HepG2 (cell line): ENCODE measurements around the gene MYADML2. TPM values are rescaled to one million over a fixed set of nuclear protein-coding genes. Genes with fewer than 3 reads are reported as not detected.
A peak's percentile ranks its signal among the peaks of the same experiment; 100 is the strongest.

ENCODE experiments used
- ATF6 ChIP-seq: sonication (generic); formaldehyde crosslinking; conservative IDR thresholded peaks from 2 replicates; pipeline ENCODE4 v1.4.0; 2020; ENCODE audit warnings: missing genetic modification reagents
- HNRNPK ChIP-seq: fragments of 200-400 bp; formaldehyde crosslinking; IDR thresholded peaks from 2 replicates; pipeline ENCODE4 v1.6.1; 2018; ENCODE audit warnings: low read length, low read depth, moderate library complexity, mild to moderate bottlenecking; ENCODE audit not compliant: poor library complexity, severe bottlenecking
- LRRFIP1 ChIP-seq: sonication (generic); formaldehyde crosslinking; conservative IDR thresholded peaks from 2 replicates; pipeline ENCODE4 v1.4.0; 2020; ENCODE audit warnings: missing genetic modification reagents
- NFIB ChIP-seq: sonication (generic); formaldehyde crosslinking; IDR thresholded peaks from 2 replicates; pipeline ENCODE4 v1.9.0; 2021; ENCODE audit warnings: missing genetic modification reagents, mild to moderate bottlenecking, borderline replicate concordance
- RAD51 ChIP-seq: fragments of 450-650 bp; IDR thresholded peaks from 2 replicates; pipeline ENCODE4 v1.6.1; 2016; ENCODE audit warnings: borderline replicate concordance
- RFX3 ChIP-seq: IDR thresholded peaks from 2 replicates; pipeline ENCODE4 v1.6.1; 2016; ENCODE audit warnings: missing biosample characterization, missing genetic modification reagents
- SOX6 ChIP-seq, 2 experiments: fragments of 450-650 bp in 1 of 2; sonication (generic) in 1 of 2; formaldehyde crosslinking in 1 of 2; IDR thresholded peaks; 2 replicates each; pipeline versions ENCODE4 v1.4.0 to v1.6.1; 2017 to 2020; ENCODE audit warnings: antibody characterized with exemption in 1 of 2, mild to moderate bottlenecking in 1 of 2, missing genetic modification reagents in 1 of 2
- TGIF2 ChIP-seq: IDR thresholded peaks from 2 replicates; pipeline ENCODE4 v1.6.1; 2016; ENCODE audit warnings: control low read depth, missing compliant biosample characterization
- ZBTB4 ChIP-seq: sonication (generic); formaldehyde crosslinking; IDR thresholded peaks from 2 replicates; pipeline ENCODE4 v1.4.0; 2020; ENCODE audit warnings: missing genetic modification reagents, mild to moderate bottlenecking, borderline replicate concordance
- ZFP1 ChIP-seq: IDR thresholded peaks from 2 replicates; pipeline ENCODE4 v1.6.1; 2016
- polyA plus RNA-seq, 8 experiments: library from polyadenylated mRNA; depleted of rRNA in 3 of 8; stranded (reverse) in 7 of 8; unstranded in 1 of 8; fragments of >200 nt; fragmentation: Illumina TruSeq in 4 of 8; extraction: Trizol in 4 of 8; gene quantifications; 2 replicates each; pipeline versions ENCODE4 v1.2.1 to v1.2.3, GENCODE V29; 2011 to 2016; ENCODE audit warnings: low read depth in 4 of 8, missing spikeins in 1 of 8, mixed read lengths in 1 of 8; ENCODE audit not compliant: insufficient read depth in 1 of 8
- total RNA-seq, 5 experiments: library from RNA; depleted of rRNA; stranded (reverse); fragments of >200 nt; fragmentation: Illumina TruSeq; extraction: Trizol; gene quantifications; 2 replicates each; pipeline ENCODE4 v1.2.3, GENCODE V29; 2016; ENCODE audit warnings: low read depth in 1 of 5
- TF ChIP-seq, protein P1 (sequence below): sonication (generic); formaldehyde crosslinking; IDR thresholded peaks from 2 replicates; pipeline ENCODE4 v1.5.1; 2020; ENCODE audit warnings: mild to moderate bottlenecking, missing genetic modification reagents, borderline replicate concordance

Gene MYADML2
- total and polyA plus RNA-seq, 2 of the 13 experiments (the other 11 are each of a cell fraction or from before 2014, with no cell fraction given) = not detected

- TF ChIP-seq ZBTB4 (CRISPR knock-in tag) = no peak
- no peak for TF ChIP-seq LRRFIP1 (CRISPR knock-in tag)
- TF ChIP-seq ZFP1 (CRISPR knock-in tag) = no peak
- no peak for TF ChIP-seq RFX3 (CRISPR knock-in tag)
- TF ChIP-seq TGIF2 (CRISPR knock-in tag) = no peak
- TF ChIP-seq RAD51 = peak; percentile 38; the same call in 1 of the 2 replicates
- no peak for TF ChIP-seq ATF6 (CRISPR knock-in tag)
- no peak for TF ChIP-seq NFIB (CRISPR knock-in tag)
- TF ChIP-seq, protein P1, sequence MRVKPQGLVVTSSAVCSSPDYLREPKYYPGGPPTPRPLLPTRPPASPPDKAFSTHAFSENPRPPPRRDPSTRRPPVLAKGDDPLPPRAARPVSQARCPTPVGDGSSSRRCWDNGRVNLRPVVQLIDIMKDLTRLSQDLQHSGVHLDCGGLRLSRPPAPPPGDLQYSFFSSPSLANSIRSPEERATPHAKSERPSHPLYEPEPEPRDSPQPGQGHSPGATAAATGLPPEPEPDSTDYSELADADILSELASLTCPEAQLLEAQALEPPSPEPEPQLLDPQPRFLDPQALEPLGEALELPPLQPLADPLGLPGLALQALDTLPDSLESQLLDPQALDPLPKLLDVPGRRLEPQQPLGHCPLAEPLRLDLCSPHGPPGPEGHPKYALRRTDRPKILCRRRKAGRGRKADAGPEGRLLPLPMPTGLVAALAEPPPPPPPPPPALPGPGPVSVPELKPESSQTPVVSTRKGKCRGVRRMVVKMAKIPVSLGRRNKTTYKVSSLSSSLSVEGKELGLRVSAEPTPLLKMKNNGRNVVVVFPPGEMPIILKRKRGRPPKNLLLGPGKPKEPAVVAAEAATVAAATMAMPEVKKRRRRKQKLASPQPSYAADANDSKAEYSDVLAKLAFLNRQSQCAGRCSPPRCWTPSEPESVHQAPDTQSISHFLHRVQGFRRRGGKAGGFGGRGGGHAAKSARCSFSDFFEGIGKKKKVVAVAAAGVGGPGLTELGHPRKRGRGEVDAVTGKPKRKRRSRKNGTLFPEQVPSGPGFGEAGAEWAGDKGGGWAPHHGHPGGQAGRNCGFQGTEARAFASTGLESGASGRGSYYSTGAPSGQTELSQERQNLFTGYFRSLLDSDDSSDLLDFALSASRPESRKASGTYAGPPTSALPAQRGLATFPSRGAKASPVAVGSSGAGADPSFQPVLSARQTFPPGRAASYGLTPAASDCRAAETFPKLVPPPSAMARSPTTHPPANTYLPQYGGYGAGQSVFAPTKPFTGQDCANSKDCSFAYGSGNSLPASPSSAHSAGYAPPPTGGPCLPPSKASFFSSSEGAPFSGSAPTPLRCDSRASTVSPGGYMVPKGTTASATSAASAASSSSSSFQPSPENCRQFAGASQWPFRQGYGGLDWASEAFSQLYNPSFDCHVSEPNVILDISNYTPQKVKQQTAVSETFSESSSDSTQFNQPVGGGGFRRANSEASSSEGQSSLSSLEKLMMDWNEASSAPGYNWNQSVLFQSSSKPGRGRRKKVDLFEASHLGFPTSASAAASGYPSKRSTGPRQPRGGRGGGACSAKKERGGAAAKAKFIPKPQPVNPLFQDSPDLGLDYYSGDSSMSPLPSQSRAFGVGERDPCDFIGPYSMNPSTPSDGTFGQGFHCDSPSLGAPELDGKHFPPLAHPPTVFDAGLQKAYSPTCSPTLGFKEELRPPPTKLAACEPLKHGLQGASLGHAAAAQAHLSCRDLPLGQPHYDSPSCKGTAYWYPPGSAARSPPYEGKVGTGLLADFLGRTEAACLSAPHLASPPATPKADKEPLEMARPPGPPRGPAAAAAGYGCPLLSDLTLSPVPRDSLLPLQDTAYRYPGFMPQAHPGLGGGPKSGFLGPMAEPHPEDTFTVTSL (CRISPR knock-in tag) = no peak
- no peak for TF ChIP-seq HNRNPK
- TF ChIP-seq SOX6 (IDR thresholded peaks at IDR 0.05) = no peak
- no peak for TF ChIP-seq SOX6 (CRISPR knock-in tag; IDR thresholded peaks at IDR 0.05)
Measured at GRCh38 chr17:81916234-81917001, 30.6 kb downstream of the MYADML2 start (continued).
